ENCODE measurements around the gene RHOBTB3. TPM values are rescaled to one million over a fixed set of nuclear protein-coding genes. Genes with fewer than 3 reads are reported as not detected.
"Not testable (repeated sequence)": the region's sequence is repeated elsewhere in the genome, so short reads cannot be mapped to it uniquely, and the experiment has no call there.

The RHOBTB3 gene
- total RNA-seq, 4 donors from 2014 or later = 109 to 245 (median 183) TPM

- DNase-seq (ENCODE audit: low spot score) (no peak), ATAC-seq (ENCODE audit: low FRiP score) (peak; percentile 70)
- TF ChIP-seq CTCF (IDR thresholded peaks at IDR 0.05) = no peak
Measured at GRCh38 chr5:95808686-95809413, 77.7 kb downstream of the RHOBTB3 start.

GRCh38 chr5:95809414-95809960 is 78.4 kb downstream of the RHOBTB3 start:
- TF ChIP-seq CTCF (IDR thresholded peaks at IDR 0.05) = no peak
- DNase-seq (ENCODE audit: low spot score) (no peak), ATAC-seq (ENCODE audit: low FRiP score) (peak; percentile 58)

GRCh38 chr5:95810305-95811125 is 79.4 kb downstream of the RHOBTB3 start:
- TF ChIP-seq CTCF (IDR thresholded peaks at IDR 0.05) = no peak
- ATAC-seq (ENCODE audit: low FRiP score) = no peak
- no peak for DNase-seq (ENCODE audit: low spot score)

GRCh38 chr5:95811126-95811423 is 79.9 kb downstream of the RHOBTB3 start:
- not testable (repeated sequence) for ATAC-seq (ENCODE audit: low FRiP score); DNase-seq (ENCODE audit: low spot score)

GRCh38 chr5:95811461-95812073 is 80.4 kb downstream of the RHOBTB3 start:
- not testable (repeated sequence) for ATAC-seq (ENCODE audit: low FRiP score)

GRCh38 chr5:95812074-95812471 is 80.9 kb downstream of the RHOBTB3 start:
- DNase-seq (ENCODE audit: low spot score) = no peak
- ATAC-seq (ENCODE audit: low FRiP score) = no peak
- TF ChIP-seq CTCF (IDR thresholded peaks at IDR 0.05) = no peak

More at GRCh38 chr5:95811461-95812073, 80.4 kb downstream of the RHOBTB3 start:
- not testable (repeated sequence) for DNase-seq (ENCODE audit: low spot score)

GRCh38 chr5:95813035-95813434 is 81.9 kb downstream of the RHOBTB3 start:
- ATAC-seq (ENCODE audit: low FRiP score) = not testable (repeated sequence)

GRCh38 chr5:95815155-95815729 is 84.1 kb downstream of the RHOBTB3 start:
- no peak for DNase-seq (ENCODE audit: low spot score)
- no peak for ATAC-seq (ENCODE audit: low FRiP score)
- TF ChIP-seq CTCF (IDR thresholded peaks at IDR 0.05) = no peak

More at GRCh38 chr5:95813035-95813434, 81.9 kb downstream of the RHOBTB3 start:
- DNase-seq (ENCODE audit: low spot score) = not testable (repeated sequence)
